ENCODE results near the gene NUDT17.
"Not testable (repeated sequence)": the region's sequence is repeated elsewhere in the genome, so short reads cannot be mapped to it uniquely, and the experiment has no call there.

Gene NUDT17

GRCh38 chr1:145823565-145824498, 21.6 kb upstream of the NUDT17 start, which contains the start of the genes POLR3C and RNF115:
POLR3C (plus strand) TSS chr1:145824200; CDS start chr1:145825777, 1,577 bp downstream.
RNF115 (minus strand) TSS chr1:145824095; CDS start chr1:145823873, 222 bp downstream.
- H3K4me1 ChIP-seq (ENCODE audit: control insufficient read depth in 1 of 2, insufficient read depth in 2 of 2, low read length in 2 of 2), result peaks cover 0 to 11% of the 10 kb centered on the region in 2 donors
- H3K36me3 ChIP-seq (ENCODE audit: control insufficient read depth in 1 of 2, insufficient read depth in 2 of 2, low read length in 2 of 2), result peaks cover 24 to 29% of the 10 kb centered on the region in 2 donors
- H3K27me3 ChIP-seq (ENCODE audit: low read depth, low read length), result no peaks in the 10 kb centered on the region

GRCh38 chr1:145824499-145824842, 21.0 kb upstream of the NUDT17 start:
- H3K9me3 ChIP-seq (ENCODE audit: control insufficient read depth in 1 of 2, low read length in 2 of 2), result no peaks in the 10 kb centered on the region
- H3K27ac ChIP-seq (ENCODE audit: low read length), result peak overlapping the region; percentile 94
- peak overlapping the region; percentile 84 to 98 for H3K4me3 ChIP-seq (ENCODE audit: low read depth in 1 of 2, low read length in 2 of 2)
- H3K4me1 ChIP-seq (ENCODE audit: control insufficient read depth in 1 of 2, insufficient read depth in 2 of 2, low read length in 2 of 2), result peaks cover 0 to 11% of the 10 kb centered on the region in 2 donors
- H3K27me3 ChIP-seq (ENCODE audit: low read depth, low read length), result no peaks in the 10 kb centered on the region
- peaks cover 30 to 35% of the 10 kb centered on the region in 2 donors for H3K36me3 ChIP-seq (ENCODE audit: control insufficient read depth in 1 of 2, insufficient read depth in 2 of 2, low read length in 2 of 2)

More at GRCh38 chr1:145823565-145824498, 21.6 kb upstream of the NUDT17 start, which contains the start of the genes POLR3C and RNF115:
- H3K4me3 ChIP-seq (ENCODE audit: low read depth in 1 of 2, low read length in 2 of 2), result peak within 1 kb of the TSS; percentile 84 to 98
- H3K9me3 ChIP-seq (ENCODE audit: control insufficient read depth in 1 of 2, low read length in 2 of 2), result no peaks in the 10 kb centered on the region
- peak within 1 kb of the TSS; percentile 94 for H3K27ac ChIP-seq (ENCODE audit: low read length)

GRCh38 chr1:145826030-145826429, 19.4 kb upstream of the NUDT17 start:
- Histone ChIP-seq H3K27ac (ENCODE audit: low read length) (no peak overlapping the region), H3K4me3 (ENCODE audit: low read depth in 1 of 2, low read length in 2 of 2) (no peak overlapping the region), H3K27me3 (ENCODE audit: low read depth, low read length) (no peaks in the 10 kb centered on the region), H3K4me1 (ENCODE audit: control insufficient read depth in 1 of 2, insufficient read depth in 2 of 2, low read length in 2 of 2) (peaks cover 0 to 11% of the 10 kb centered on the region in 2 donors), H3K9me3 (ENCODE audit: control insufficient read depth in 1 of 2, low read length in 2 of 2) (no peaks in the 10 kb centered on the region), H3K36me3 (ENCODE audit: control insufficient read depth in 1 of 2, insufficient read depth in 2 of 2, low read length in 2 of 2) (peaks cover 37 to 47% of the 10 kb centered on the region in 2 donors)

- no peaks in the 10 kb centered on the region for H3K27me3 ChIP-seq (ENCODE audit: low read depth, low read length)
- no peak overlapping the region for H3K4me3 ChIP-seq (ENCODE audit: low read depth in 1 of 2, low read length in 2 of 2)
- H3K9me3 ChIP-seq (ENCODE audit: control insufficient read depth in 1 of 2, low read length in 2 of 2), result no peaks in the 10 kb centered on the region
- H3K36me3 ChIP-seq (ENCODE audit: control insufficient read depth in 1 of 2, insufficient read depth in 2 of 2, low read length in 2 of 2), result peaks cover 40 to 63% of the 10 kb centered on the region in 2 donors
- H3K27ac ChIP-seq (ENCODE audit: low read length), result no peak overlapping the region
- H3K4me1 ChIP-seq (ENCODE audit: control insufficient read depth in 1 of 2, insufficient read depth in 2 of 2, low read length in 2 of 2), result peaks cover 0 to 11% of the 10 kb centered on the region in 2 donors
Observed at GRCh38 chr1:145827966-145828365, 17.5 kb upstream of the NUDT17 start.

GRCh38 chr1:145828367-145829026, 16.9 kb upstream of the NUDT17 start:
- Histone ChIP-seq H3K36me3 (ENCODE audit: control insufficient read depth in 1 of 2, insufficient read depth in 2 of 2, low read length in 2 of 2) (peaks cover 45 to 68% of the 10 kb centered on the region in 2 donors), H3K9me3 (ENCODE audit: control insufficient read depth in 1 of 2, low read length in 2 of 2) (no peaks in the 10 kb centered on the region), H3K4me1 (ENCODE audit: control insufficient read depth in 1 of 2, insufficient read depth in 2 of 2, low read length in 2 of 2) (peaks cover 0 to 11% of the 10 kb centered on the region in 2 donors), H3K27me3 (ENCODE audit: low read depth, low read length) (no peaks in the 10 kb centered on the region), H3K4me3 (ENCODE audit: low read depth in 1 of 2, low read length in 2 of 2) (no peak overlapping the region), H3K27ac (ENCODE audit: low read length) (no peak overlapping the region)

GRCh38 chr1:145830810-145831209, 14.6 kb upstream of the NUDT17 start:
- H3K27me3 ChIP-seq (ENCODE audit: low read depth, low read length); H3K9me3 ChIP-seq (ENCODE audit: control insufficient read depth in 1 of 2, low read length in 2 of 2); H3K4me3 ChIP-seq (ENCODE audit: low read depth in 1 of 2, low read length in 2 of 2); H3K4me1 ChIP-seq (ENCODE audit: control insufficient read depth in 1 of 2, insufficient read depth in 2 of 2, low read length in 2 of 2); H3K27ac ChIP-seq (ENCODE audit: low read length): not testable (repeated sequence)
- H3K36me3 ChIP-seq (ENCODE audit: control insufficient read depth in 1 of 2, insufficient read depth in 2 of 2, low read length in 2 of 2), result peaks cover 49 to 81% of the 10 kb centered on the region in 2 donors

GRCh38 chr1:145837656-145838055, 7.8 kb upstream of the NUDT17 start:
- Histone ChIP-seq H3K4me1 (ENCODE audit: control insufficient read depth in 1 of 2, insufficient read depth in 2 of 2, low read length in 2 of 2) (no peaks in the 10 kb centered on the region), H3K9me3 (ENCODE audit: control insufficient read depth in 1 of 2, low read length in 2 of 2) (no peaks in the 10 kb centered on the region), H3K4me3 (ENCODE audit: low read depth in 1 of 2, low read length in 2 of 2) (no peak overlapping the region), H3K27ac (ENCODE audit: low read length) (no peak overlapping the region), H3K27me3 (ENCODE audit: low read depth, low read length) (no peaks in the 10 kb centered on the region), H3K36me3 (ENCODE audit: control insufficient read depth in 1 of 2, insufficient read depth in 2 of 2, low read length in 2 of 2) (peaks cover 58 to 89% of the 10 kb centered on the region in 2 donors)

- H3K27me3 ChIP-seq (ENCODE audit: low read depth, low read length), result no peaks in the 10 kb centered on the region
- no peak overlapping the region for H3K27ac ChIP-seq (ENCODE audit: low read length)
- no peaks in the 10 kb centered on the region for H3K9me3 ChIP-seq (ENCODE audit: control insufficient read depth in 1 of 2, low read length in 2 of 2)
- no peak overlapping the region for H3K4me3 ChIP-seq (ENCODE audit: low read depth in 1 of 2, low read length in 2 of 2)
- H3K4me1 ChIP-seq (ENCODE audit: control insufficient read depth in 1 of 2, insufficient read depth in 2 of 2, low read length in 2 of 2), result peaks cover 0 to 9% of the 10 kb centered on the region in 2 donors
- H3K36me3 ChIP-seq (ENCODE audit: control insufficient read depth in 1 of 2, insufficient read depth in 2 of 2, low read length in 2 of 2), result peaks cover 38 to 51% of the 10 kb centered on the region in 2 donors
Observed at GRCh38 chr1:145843031-145843430, 2.4 kb upstream of the NUDT17 start.

- Histone ChIP-seq H3K27me3 (ENCODE audit: low read depth, low read length) (no peaks in the 10 kb centered on the region), H3K9me3 (ENCODE audit: control insufficient read depth in 1 of 2, low read length in 2 of 2) (no peaks in the 10 kb centered on the region), H3K27ac (ENCODE audit: low read length) (peak overlapping the region; percentile 46), H3K4me1 (ENCODE audit: control insufficient read depth in 1 of 2, insufficient read depth in 2 of 2, low read length in 2 of 2) (peaks cover 0 to 9% of the 10 kb centered on the region in 2 donors), H3K36me3 (ENCODE audit: control insufficient read depth in 1 of 2, insufficient read depth in 2 of 2, low read length in 2 of 2) (peaks cover 34 to 51% of the 10 kb centered on the region in 2 donors), H3K4me3 (ENCODE audit: low read depth in 1 of 2, low read length in 2 of 2) (peak overlapping the region; percentile 47 to 74)
Observed at GRCh38 chr1:145845144-145845513, 301 bp upstream of the NUDT17 start.

- peak overlapping the region; percentile 46 for H3K27ac ChIP-seq (ENCODE audit: low read length)
- H3K4me1 ChIP-seq (ENCODE audit: control insufficient read depth in 1 of 2, insufficient read depth in 2 of 2, low read length in 2 of 2), result peaks cover 0 to 9% of the 10 kb centered on the region in 2 donors
- H3K4me3 ChIP-seq (ENCODE audit: low read depth in 1 of 2, low read length in 2 of 2), result peak overlapping the region; percentile 47 to 74
- peaks cover 35 to 54% of the 10 kb centered on the region in 2 donors for H3K36me3 ChIP-seq (ENCODE audit: control insufficient read depth in 1 of 2, insufficient read depth in 2 of 2, low read length in 2 of 2)
- H3K9me3 ChIP-seq (ENCODE audit: control insufficient read depth in 1 of 2, low read length in 2 of 2), result no peaks in the 10 kb centered on the region
- H3K27me3 ChIP-seq (ENCODE audit: low read depth, low read length), result no peaks in the 10 kb centered on the region
Observed at GRCh38 chr1:145846201-145846612, 777 bp downstream of the NUDT17 start.

- Histone ChIP-seq H3K36me3 (ENCODE audit: control insufficient read depth in 1 of 2, insufficient read depth in 2 of 2, low read length in 2 of 2) (peaks cover 24 to 50% of the 10 kb centered on the region in 2 donors), H3K27me3 (ENCODE audit: low read depth, low read length) (no peaks in the 10 kb centered on the region), H3K9me3 (ENCODE audit: control insufficient read depth in 1 of 2, low read length in 2 of 2) (no peaks in the 10 kb centered on the region), H3K4me1 (ENCODE audit: control insufficient read depth in 1 of 2, insufficient read depth in 2 of 2, low read length in 2 of 2) (peaks cover 0 to 9% of the 10 kb centered on the region in 2 donors), H3K27ac (ENCODE audit: low read length) (no peak overlapping the region), H3K4me3 (ENCODE audit: low read depth in 1 of 2, low read length in 2 of 2) (no peak overlapping the region)
Observed at GRCh38 chr1:145847827-145848226, 2.4 kb downstream of the NUDT17 start.
